Measurements from ENCODE around the gene METRN. TPM values are rescaled to one million over a fixed set of nuclear protein-coding genes. Genes with fewer than 3 reads are reported as not detected.
"Not testable (repeated sequence)": the region's sequence is repeated elsewhere in the genome, so short reads cannot be mapped to it uniquely, and the experiment has no call there.

Gene METRN
- polyA plus RNA-seq, 12 donors: 15.2 to 43.8 (median 19.1) TPM; not detected in 1

- no peak for DNase-seq
Observed at GRCh38 chr16:686459-687260, 28.3 kb upstream of the METRN start.

DNA sequence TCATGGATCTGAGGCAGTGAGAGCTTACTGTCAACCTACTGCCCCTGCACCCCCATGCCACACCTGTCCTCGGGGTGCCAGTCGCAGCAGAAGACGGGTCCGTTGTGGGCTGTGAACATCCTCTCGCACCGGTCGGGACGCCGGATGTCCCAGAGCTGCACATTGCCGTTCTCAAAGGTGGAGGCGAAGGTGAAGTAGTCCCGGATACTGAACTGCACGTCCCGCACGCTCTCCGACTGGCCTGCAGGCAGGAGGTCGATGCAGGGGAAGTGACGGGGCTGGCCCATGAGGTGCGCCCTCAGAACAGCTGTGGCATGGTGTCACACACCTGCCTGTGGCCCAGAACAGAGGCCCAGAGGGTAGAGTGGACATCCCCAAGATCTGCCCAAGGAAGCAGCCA, 27.4 kb upstream of the METRN start:
- no peak for DNase-seq

DNA sequence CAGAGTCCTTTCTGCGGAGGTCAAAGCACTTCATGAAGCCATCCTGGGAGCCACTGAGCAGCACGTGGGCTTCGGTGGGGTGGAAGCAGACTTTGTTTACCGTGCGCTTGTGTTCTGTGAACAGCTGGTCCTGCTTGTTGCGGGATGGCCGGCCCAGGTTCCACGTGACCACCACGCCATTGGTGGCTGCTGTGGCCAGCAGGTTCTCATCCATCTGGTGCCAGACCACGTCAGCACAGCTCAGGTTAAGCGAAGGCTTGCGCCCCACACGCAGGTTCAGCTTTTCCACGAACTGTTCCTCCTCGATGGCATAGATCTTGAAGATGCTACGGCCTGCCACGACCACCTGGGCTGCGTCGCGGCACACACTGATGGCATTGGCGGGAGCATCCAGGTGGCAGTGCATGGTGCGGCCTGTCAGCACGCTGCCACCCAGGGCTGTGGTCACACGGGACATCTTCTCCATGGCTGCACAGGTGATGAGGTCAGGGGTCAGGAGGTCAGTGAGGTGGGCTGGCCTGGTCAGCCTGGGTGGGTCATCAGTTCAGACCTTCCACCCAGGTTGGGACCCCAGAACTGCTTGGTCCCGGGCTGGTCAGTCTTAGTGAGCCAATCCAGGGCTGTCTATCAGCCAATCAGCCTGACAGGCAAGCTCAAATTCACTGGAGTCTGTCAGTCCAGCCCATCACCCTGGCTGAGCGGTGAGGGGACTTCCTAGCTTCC, 25.6 kb upstream of the METRN start:
- no peak for DNase-seq

DNA sequence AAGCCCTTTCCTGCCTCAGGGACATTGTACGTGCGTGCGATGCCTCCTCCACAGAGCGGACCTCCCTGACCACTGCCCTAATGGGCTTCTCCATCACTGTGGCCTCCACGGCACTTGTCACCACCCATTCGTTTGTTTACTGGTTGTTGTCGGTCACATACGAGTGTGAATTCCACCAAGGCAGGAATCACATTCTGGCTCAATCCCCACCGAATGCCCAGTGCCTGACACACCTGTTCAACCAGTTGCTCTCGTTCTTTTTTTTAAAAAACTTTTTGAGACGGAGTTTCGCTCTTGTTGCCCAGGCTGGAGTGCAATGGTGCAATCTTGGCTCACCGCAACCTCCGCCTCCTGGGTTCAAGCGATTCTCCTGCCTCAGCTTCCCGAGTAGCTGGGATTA, 23.7 kb upstream of the METRN start:
- not testable (repeated sequence) for DNase-seq

DNA sequence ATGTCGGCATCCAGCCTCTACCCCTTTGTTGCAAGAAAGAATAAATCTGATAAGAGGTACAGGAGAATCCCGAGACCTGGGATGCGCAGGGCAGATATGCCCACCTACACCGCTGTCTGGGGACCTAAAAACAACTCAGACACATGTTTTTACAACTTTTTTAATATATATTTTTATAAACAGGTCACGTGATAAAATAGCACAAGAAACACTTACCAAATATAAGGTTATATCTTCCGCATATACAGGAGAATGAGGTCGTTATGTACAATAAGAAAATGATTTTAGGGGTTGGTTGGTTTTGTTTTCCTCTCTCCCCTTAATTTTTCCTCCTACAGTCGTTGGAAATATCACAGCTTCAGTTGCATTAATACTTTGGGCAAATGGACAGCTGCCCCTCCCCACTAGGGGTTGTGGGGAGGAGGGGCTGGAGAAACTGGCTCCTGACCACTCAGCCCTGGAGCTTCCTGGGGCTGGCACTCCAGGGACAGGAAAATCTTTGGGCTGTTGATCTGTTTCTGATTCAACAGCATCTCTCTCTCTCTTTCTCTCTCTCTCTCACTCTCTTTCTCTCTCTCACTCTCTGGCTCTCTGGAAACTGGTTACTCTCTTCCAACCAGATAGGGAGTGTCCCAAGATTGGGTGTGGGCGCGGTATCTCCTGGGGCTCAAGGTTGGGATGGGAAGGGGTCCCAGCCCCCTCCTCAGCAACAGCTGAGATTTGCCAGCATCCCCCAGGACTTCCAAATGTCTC, 22.4 kb upstream of the METRN start:
- DNase-seq: no peak

GRCh38 chr16:693364-693763, 21.6 kb upstream of the METRN start:
- DNase-seq: no peak

- DNase-seq: no peak
Observed at GRCh38 chr16:693766-694165, 21.2 kb upstream of the METRN start.

DNA sequence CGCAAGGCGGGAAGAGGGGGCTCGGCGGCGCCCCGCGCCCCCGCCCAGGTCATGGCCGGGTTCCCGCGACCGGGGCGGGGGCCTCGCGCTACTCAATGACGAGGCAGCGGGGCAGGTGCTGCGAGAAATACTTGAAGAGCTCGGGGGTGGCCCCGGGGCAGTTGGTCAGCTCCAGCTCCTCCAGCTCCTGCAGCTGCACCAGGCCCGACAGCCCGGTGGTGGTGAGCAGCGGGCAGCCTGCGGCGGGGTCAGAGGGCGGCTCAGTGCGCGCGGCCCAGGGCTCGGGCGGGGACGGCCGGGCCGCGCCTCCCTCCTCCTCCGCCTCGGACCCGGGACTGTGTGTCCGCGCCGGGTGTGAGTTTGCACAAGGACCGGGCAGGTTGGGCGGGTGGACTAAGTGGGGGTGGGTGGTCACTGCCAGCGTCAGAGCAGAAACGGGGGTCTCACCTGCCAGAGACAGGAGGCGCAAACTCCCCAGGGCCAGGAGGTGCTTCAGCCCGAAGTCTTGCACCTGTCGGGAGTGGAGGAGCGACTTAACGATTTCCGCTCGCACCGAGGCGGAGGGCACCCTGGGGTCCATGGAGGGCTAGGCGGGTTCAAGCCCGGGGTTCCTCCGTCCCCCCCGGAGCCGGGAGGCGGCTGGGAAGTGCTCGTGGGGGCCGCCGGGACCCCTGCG, 20.6 kb upstream of the METRN start:
- no peak for DNase-seq

GRCh38 chr16:694863-695354, 20.0 kb upstream of the METRN start:
- no peak for DNase-seq

DNA sequence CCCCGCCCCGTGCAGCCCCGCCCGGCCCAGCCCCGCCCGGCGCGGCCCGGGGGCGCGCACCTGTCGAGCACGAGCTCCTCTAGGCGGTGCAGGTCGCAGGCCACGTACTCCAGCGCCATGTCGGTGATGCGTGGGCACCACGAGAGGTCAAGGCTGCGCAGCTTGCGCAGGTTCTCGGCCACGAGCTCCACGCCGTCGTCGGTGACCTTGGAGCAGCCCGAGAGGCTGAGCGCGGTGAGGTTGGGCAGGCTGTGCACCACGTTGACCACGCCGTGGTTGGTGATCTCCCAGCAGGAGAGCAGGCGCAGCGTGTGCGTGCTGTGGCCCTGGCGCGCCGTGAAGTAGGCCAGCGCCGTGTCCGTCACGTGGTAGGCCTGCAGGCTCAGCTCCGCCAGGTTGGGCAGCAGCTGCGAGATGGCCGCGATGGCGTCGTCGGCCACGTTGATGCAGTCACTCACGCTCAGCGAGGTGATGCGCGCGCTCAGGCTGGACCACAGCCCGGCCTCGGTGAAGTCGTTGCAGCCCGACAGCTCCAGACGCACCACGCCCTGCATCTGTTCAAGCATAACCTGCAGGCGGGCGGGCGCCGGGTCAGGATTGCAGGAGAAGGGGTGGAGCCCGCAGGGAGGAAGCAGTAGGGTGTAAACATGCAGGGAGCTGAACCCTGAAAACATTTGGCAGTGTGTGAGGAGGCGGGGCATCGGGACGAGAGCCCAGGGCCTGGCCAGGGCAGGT, 19.4 kb upstream of the METRN start:
- no peak for DNase-seq

DNA sequence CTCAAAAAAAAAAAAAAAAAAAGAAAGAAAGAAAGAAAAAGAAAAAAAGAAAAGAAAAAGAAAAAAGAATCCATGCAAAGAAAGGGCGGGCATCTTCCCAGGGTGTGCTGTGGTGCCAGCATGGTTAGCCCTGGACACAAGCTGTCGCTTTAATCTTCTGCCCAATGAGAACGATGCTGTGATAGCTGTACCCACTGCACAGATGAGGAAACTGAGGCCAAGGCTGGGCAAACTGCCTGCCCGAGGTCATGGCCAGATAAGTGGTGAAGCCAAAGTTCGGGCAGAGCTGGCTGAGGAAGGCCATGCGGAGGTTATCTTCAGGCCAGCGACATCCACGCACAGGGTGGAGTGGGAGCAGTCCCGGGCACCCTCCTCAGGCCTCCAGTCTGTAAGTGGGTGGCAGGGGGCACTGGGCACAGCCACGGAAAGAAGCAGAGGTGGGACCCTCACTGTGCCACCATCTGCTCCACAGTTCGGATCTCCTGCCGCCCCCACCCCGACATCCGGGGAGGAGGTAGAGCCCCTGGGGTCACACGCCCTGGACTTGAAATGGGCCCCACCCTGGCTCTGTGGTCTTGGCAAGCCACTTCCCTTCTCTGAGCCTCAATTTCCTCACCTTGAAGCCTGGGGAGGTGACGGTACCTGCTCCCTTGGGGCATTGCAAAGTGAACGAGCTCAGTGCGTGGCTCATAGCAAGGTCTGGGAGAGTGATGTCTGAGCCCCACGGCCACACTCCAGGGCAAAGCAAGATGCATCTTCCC, 15.8 kb upstream of the METRN start:
- no peak for DNase-seq

DNA sequence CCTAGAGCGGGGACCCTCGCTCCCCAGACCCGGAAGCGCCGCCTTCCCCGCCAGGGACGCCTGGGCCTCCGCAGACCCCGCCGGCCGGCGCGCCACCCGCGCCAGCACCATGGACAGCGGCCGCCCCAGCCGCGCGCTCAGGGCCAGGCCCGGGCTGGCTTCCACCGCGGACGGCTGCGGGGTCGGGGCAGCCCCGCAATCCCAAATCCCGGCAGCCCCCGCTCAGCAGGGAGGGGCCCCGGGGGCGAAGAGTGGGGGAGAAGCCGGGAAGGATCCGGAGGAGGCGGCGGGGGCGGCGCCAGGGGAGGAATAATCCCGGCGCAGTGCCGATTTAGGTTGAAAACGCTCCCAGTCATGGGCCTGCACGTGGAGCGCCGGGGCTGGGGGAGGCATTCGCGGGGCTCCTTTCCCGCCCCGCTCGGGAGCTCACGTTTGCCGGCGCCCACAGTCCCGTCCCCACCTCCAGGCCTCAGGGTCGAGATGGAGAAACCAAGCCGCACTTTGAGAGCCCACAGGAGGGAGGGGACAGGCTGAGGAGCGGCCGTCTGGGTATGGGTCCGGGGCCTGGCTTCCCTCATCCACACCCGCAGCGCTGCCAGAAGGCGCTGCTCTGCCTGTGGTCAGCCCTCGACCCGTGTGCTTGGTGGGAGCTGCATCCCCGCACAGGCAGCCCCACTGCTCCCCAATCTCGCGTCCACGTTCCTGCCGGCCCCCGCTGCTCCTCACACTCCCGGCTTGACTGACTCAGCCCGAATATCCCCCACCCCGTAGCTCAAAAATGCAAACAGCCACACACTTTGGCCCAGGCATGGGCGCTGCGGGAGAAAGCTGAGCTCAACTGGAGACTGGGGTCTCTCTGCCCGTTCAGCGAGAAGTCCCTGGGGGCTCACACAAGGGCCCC, 14.0 kb upstream of the METRN start:
- DNase-seq: no peak

DNA sequence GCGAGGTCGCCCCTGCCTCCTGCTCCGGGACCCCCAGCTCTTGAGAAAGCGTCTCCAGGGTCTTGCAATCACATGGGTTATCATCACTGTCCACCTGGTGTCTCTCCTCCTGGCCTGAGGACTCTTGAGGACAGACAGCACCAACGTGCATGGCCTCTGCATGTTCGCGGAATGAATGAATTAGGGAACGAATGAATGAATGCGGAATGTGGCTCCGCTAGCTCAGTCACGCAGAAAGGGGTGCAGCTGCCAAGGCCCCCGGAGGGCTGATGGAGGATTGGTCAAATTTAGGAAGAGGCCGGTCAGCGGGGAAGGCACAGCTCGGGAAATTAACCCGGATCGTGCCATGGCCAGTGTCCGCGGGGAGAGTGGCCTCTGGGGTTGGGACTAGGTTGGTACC, 12.6 kb upstream of the METRN start:
- DNase-seq: no peak

DNA sequence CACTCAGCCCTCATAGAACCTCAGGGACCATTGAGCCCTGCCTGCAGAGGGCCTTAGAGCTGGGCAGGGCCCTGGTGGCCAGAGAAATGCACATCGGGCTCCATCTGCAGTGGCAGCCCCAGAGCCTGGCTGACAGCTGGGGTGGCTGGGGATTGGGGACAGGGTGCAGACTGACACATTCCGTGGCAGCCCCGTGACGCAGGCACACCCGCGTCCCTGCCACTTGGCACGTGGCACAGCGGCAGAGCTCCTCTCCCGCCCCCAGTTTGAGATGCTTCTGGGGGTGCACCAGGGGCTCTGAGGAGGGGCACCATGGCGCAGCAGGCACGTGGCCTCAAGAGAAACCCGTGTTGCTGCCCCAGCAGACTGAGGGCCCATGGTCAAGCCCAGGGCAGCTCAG, 11.5 kb upstream of the METRN start:
- no peak for DNase-seq

GRCh38 chr16:704047-704446, 10.9 kb upstream of the METRN start:
- no peak for DNase-seq

DNA sequence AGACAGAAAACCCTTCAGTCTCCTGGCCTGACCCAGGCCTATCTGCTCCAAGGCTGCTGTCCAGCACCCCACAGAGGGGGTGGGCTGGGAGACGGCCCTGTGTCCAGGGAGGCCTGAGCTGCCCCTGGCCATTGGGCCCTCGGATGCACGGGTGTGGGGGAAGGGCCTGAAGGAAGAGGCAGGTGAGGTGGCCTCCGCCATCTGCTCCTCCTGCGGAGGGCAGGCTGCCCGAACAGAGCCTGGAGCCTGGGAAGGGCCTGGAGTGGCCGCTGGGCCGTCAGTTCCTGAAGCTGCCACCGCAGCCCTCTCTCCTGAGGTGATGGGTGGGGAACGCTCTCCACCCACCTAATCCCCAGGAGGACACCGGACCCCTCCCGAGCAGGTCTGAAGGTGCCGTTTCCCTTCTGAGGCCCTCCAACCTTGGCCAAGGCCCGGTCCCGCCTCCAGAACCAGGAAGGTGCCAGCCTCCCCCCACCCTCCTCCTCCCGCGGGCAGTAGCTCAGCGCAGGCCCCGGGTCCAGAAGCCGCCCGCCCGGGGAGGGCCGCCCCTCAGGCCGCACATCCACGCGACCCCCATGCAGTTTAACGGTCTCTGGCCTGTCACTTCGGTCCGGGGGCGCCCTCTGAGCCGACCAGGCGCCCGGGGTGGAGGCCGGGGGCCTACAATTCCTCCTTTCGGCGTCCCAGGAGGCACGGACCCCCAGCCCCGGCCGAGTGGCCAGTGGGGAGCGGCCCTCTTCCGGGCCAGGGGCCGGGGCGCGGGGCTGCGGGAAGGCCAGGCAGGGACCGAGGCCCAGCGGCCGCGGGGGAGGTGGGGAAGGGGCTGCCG, 10.2 kb upstream of the METRN start:
- DNase-seq: no peak

DNA sequence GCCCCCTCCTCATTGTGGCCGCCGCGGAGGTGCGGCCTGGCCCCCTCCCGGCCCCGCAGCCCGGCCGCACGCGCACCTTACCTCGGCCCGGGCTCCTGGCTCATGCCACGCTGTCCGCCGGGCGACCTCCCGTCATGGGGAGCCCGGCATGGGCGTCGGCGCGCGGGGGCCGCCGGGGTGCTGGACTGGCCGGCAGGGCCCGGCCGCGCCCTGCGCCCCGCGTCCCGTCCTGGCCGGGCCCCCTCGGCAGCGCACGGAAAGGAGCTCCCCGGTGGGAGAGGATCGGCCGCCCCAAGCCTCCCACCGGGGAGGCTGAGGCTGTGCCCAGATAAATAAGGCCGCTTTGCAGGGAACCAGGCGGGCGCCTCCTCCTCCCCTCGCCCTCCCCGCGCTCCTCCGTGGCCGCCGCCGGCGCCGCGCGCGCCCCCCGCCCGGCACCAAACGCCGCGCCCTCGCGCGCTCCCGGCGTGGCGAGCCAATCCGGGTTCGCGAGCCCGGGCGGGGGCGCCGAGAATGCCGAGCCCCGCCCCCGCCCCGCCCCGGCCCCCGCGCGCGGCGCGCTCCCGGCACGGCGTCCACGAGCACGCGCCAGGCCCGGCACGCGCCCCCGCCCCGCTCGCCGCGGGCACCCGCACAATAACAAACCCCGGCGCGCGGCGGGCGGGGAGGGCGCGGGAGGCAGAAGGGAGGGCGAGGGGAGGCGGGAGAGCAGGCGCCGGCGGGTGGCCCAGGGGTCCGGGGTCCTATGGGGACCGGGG, 9.3 kb upstream of the METRN start, which contains the start of gene FBXL16:
FBXL16 (minus strand) TSS at position 371 of the 758 bp plus-strand sequence. CDS start 8,396 bp downstream, outside the sequence.
- DNase-seq: no peak
